K562 (cell line): ENCODE data around the gene AFAP1. TPM values are rescaled to one million over a fixed set of nuclear protein-coding genes. Genes with fewer than 3 reads are reported as not detected.

Experiments
- ATAC-seq: fragments of 200-7000 bp; cut with Tn5 transposase; 3 replicates; pipeline ENCODE4 v1.9.1; 2020; ENCODE audit warnings: moderate library complexity
- BruUV-seq: library from RNA; stranded (reverse); fragments of 400-500 nt; replicated peaks from 2 replicates; lab custom pipeline; 2021; lab: Mats Ljungman, UMichigan
- CTCF ChIA-PET: fragments of 300-600 bp; formaldehyde crosslinking; extraction: SDS; loops from one replicate; lab custom pipeline; 2021; ENCODE audit warnings: low intra/inter-chr PET ratio; lab: Yijun Ruan, JAX
- POLR2A ChIA-PET: fragments of 300-600, 350-650 bp; sonication (Branson Sonifier 250); formaldehyde crosslinking; extraction: SDS; loops from one replicate; lab custom pipeline; 2021; ENCODE audit warnings: antibody characterized with exemption, inconsistent platforms; lab: Yijun Ruan, JAX
- DNase-seq, 4 experiments: peaks; one replicate each; pipeline versions ENCODE4 v3.0.0 to v3.0.0-alpha.2; 2011 to 2018; ENCODE audit warnings: low spot score in 3 of 4, mixed read lengths in 3 of 4; ENCODE audit errors: extremely low read depth in 1 of 4
- FAIRE-seq: peaks from 2 replicates; lab custom pipeline; 2011; peaks lifted over from hg19 to GRCh38; lab: Jason Lieb, UNC
- H2AFZ ChIP-seq: 2 replicates; pipeline ENCODE4 v1.6.0; 2011; ENCODE audit warnings: low read depth, low read length, control low read depth, inconsistent platforms
- H3K27ac ChIP-seq: fragments of 200-600 bp; 3 replicates; pipeline ENCODE4 v1.8.0; 2011; ENCODE audit warnings: low read depth, mild to moderate bottlenecking, control low read depth, inconsistent platforms, low read length, moderate library complexity, mixed read lengths; ENCODE audit errors: extremely low read depth
- H3K27me3 ChIP-seq, 2 experiments: fragments of 300-600 bp in 1 of 2; 2 replicates in 1 of 2; 3 replicates in 1 of 2; pipeline versions ENCODE4 v1.6.0 to v1.8.0; 2011; ENCODE audit warnings: inconsistent platforms in 2 of 2, low read length in 2 of 2, mild to moderate bottlenecking in 1 of 2, mixed read lengths in 1 of 2, moderate library complexity in 1 of 2; ENCODE audit not compliant: control insufficient read depth in 2 of 2, insufficient read depth in 2 of 2
- H3K36me3 ChIP-seq: fragments of 300-600 bp; 3 replicates; pipeline ENCODE4 v1.8.0; 2011; ENCODE audit warnings: mild to moderate bottlenecking, low read length, inconsistent platforms; ENCODE audit not compliant: control insufficient read depth, insufficient read depth
- H3K4me1 ChIP-seq, 2 experiments: fragments of 200-600 bp in 1 of 2; replicated peaks in 1 of 2; 2 replicates in 1 of 2; 3 replicates in 1 of 2; pipeline versions ENCODE4 v1.5.1 to v1.8.0; 2011; ENCODE audit warnings: inconsistent platforms in 2 of 2, low read length in 2 of 2, mild to moderate bottlenecking in 1 of 2, mixed read lengths in 1 of 2, moderate library complexity in 1 of 2; ENCODE audit not compliant: control insufficient read depth in 2 of 2, insufficient read depth in 2 of 2
- H3K4me2 ChIP-seq: 2 replicates; pipeline ENCODE4 v1.6.1; 2011; ENCODE audit warnings: low read length, control low read depth, inconsistent platforms, mixed read lengths; ENCODE audit not compliant: insufficient read depth
- H3K4me3 ChIP-seq: fragments of 200-600 bp; sonication (generic), shearing (Covaris generic); 2 replicates; pipeline ENCODE4 v1.5.1; 2016; ENCODE audit warnings: control low read depth, inconsistent platforms
- H3K79me2 ChIP-seq: fragments of 200-600 bp; 3 replicates; pipeline ENCODE4 v1.8.0; 2011; ENCODE audit warnings: low read length, inconsistent platforms; ENCODE audit not compliant: control insufficient read depth, insufficient read depth
- H3K9ac ChIP-seq, 2 experiments: 2 replicates each; pipeline versions ENCODE4 v1.6.0 to v1.6.1; 2011; ENCODE audit warnings: low read depth in 2 of 2, low read length in 2 of 2, control low read depth in 1 of 2, inconsistent platforms in 1 of 2, mild to moderate bottlenecking in 1 of 2, mixed read lengths in 1 of 2; ENCODE audit not compliant: insufficient read depth in 1 of 2
- H3K9me1 ChIP-seq: one replicate; pipeline ENCODE4 v1.6.0; 2011; ENCODE audit warnings: inconsistent platforms, mild to moderate bottlenecking, low read length, moderate library complexity; ENCODE audit not compliant: control insufficient read depth, insufficient read depth
- H3K9me3 ChIP-seq: replicated peaks from 2 replicates; pipeline ENCODE4 v1.5.1; 2011; ENCODE audit warnings: low read depth, low read length, inconsistent platforms; ENCODE audit not compliant: control insufficient read depth, insufficient read depth
- H4K20me1 ChIP-seq: replicated peaks from 2 replicates; pipeline ENCODE4 v1.6.1; 2011; ENCODE audit warnings: low read length, inconsistent platforms, mixed read lengths; ENCODE audit not compliant: control insufficient read depth, insufficient read depth
- CREB3 ChIP-seq: fragments of 450-650 bp; conservative IDR thresholded peaks from 2 replicates; pipeline ENCODE4 v1.6.1; 2016; ENCODE audit warnings: missing genetic modification characterization, low read depth, mild to moderate bottlenecking, missing compliant biosample characterization, moderate library complexity
- PCBP1 ChIP-seq: fragments of 200-400 bp; formaldehyde crosslinking; IDR thresholded peaks from 2 replicates; pipeline ENCODE4 v1.6.1; 2018; ENCODE audit warnings: mild to moderate bottlenecking, low read depth, low read length; ENCODE audit not compliant: poor library complexity, severe bottlenecking
- WGBS: fragments of 100-300 bp; shearing (Covaris generic); methylation state at CpG from one replicate; pipeline ENCODE4 v1.1.6; 2016; ENCODE audit warnings: low coverage, mixed read lengths; ENCODE audit not compliant: insufficient coverage; ENCODE audit errors: missing lambda C conversion rate; 5-methylcytosine and 5-hydroxymethylcytosine counted together
- in situ Hi-C: fragments of 300-500 bp; cut with MboI; formaldehyde crosslinking; loops from 4 replicates; pipeline ENCODE4 v1.15.0; 2018; ENCODE audit warnings: inconsistent platforms, mixed read lengths
- intact Hi-C: fragments of 100-400 bp; cut with micrococcal nuclease; formaldehyde crosslinking; loops from 2 replicates; pipeline ENCODE4 v1.14.2; 2022
- polyA plus RNA-seq, 8 experiments: library from polyadenylated mRNA; depleted of rRNA in 4 of 8; stranded (reverse) in 5 of 8; unstranded in 3 of 8; fragments of >200 nt; fragmentation: Nextera tagmentation in 2 of 8; fragmentation: Illumina TruSeq in 1 of 8; extraction: Ambion mirVana in 2 of 8; extraction: Trizol in 1 of 8; gene quantifications; 2 replicates each; pipeline versions ENCODE4 v1.2.1 to v1.2.3, GENCODE V29; 2011 to 2014; ENCODE audit warnings: inconsistent platforms in 1 of 8, missing spikeins in 1 of 8
- total RNA-seq, 7 experiments: library from RNA; depleted of rRNA in 6 of 7; stranded (reverse); fragments of >200 nt in 6 of 7; fragmentation: Illumina TruSeq in 2 of 7; extraction: Trizol in 2 of 7; gene quantifications; 2 replicates each; pipeline versions ENCODE4 v1.2.1 to v1.2.3, GENCODE V29; 2011 to 2021; ENCODE audit warnings: low replicate concordance in 1 of 7
- TF ChIP-seq, protein P1 (sequence below): fragments of 450-650 bp; formaldehyde crosslinking; IDR thresholded peaks from 2 replicates; pipeline ENCODE4 v1.4.0; 2020; ENCODE audit warnings: mild to moderate bottlenecking, mixed read lengths

Gene AFAP1
- total and polyA plus RNA-seq, 9 of the 15 experiments (the other 6 are each of a cell fraction or from before 2014, with no cell fraction given), result 0.07 to 0.42 (median 0.12) TPM; not detected in 1

GRCh38 chr4:7792616-7793015 lies 147.0 kb downstream of the AFAP1 start:
- Histone ChIP-seq H2AFZ (no peak overlapping the region), H3K36me3 (no peaks in the 10 kb centered on the region), H3K4me1 (no peaks in the 10 kb centered on the region; a peak in 1 of 5 replicates), H3K27me3 (peaks cover 21 to 22% of the 10 kb centered on the region in 2 experiments; a peak in 4 of 5 replicates), H4K20me1 (no peaks in the 10 kb centered on the region; the same call in 1 of the 2 replicates), H3K4me3 (no peak overlapping the region), H3K4me2 (no peak overlapping the region), H3K9ac (no peak overlapping the region), H3K9me1 (no peaks in the 10 kb centered on the region), H3K9me3 (no peaks in the 10 kb centered on the region), H3K79me2 (no peaks in the 10 kb centered on the region), H3K27ac (no peak overlapping the region)
- FAIRE-seq (no peak), ATAC-seq (no peak), DNase-seq (no peak)
- intact Hi-C loops (no loop called here), in situ Hi-C loops (no loop called here)
- no TSS peak for BruUV-seq
- ChIA-PET CTCF (no interaction called here), POLR2A (no interaction called here)
- TF ChIP-seq, protein P1, sequence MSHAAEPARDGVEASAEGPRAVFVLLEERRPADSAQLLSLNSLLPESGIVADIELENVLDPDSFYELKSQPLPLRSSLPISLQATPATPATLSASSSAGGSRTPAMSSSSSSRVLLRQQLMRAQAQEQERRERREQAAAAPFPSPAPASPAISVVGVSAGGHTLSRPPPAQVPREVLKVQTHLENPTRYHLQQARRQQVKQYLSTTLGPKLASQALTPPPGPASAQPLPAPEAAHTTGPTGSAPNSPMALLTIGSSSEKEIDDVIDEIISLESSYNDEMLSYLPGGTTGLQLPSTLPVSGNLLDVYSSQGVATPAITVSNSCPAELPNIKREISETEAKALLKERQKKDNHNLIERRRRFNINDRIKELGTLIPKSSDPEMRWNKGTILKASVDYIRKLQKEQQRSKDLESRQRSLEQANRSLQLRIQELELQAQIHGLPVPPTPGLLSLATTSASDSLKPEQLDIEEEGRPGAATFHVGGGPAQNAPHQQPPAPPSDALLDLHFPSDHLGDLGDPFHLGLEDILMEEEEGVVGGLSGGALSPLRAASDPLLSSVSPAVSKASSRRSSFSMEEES (CRISPR knock-in tag), result no peak
- no peak for TF ChIP-seq CREB3 (tag)
- TF ChIP-seq PCBP1, result no peak
- 16% methylated on average over 8 of the region's 8 CpGs for WGBS
